8988T (cell line): Measurements from ENCODE around the gene SIN3A.
"Not testable (repeated sequence)": the region's sequence is repeated elsewhere in the genome, so short reads cannot be mapped to it uniquely, and the experiment has no call there.

Experiments used
- DNase-seq: peaks from one replicate; pipeline ENCODE4 v3.0.0; 2011

Gene SIN3A

GRCh38 chr15:75450307-75451201 lies 936 bp downstream of the SIN3A start:
- DNase-seq: peak; percentile 66

GRCh38 chr15:75449585-75450306 lies 1.7 kb downstream of the SIN3A start:
- DNase-seq: no peak

- not testable (repeated sequence) for DNase-seq
Measured at GRCh38 chr15:75448171-75448570, 3.3 kb downstream of the SIN3A start.

- no peak for DNase-seq
Measured at GRCh38 chr15:75446151-75446550, 5.3 kb downstream of the SIN3A start.

- not testable (repeated sequence) for DNase-seq
Measured at GRCh38 chr15:75445324-75445723, 6.2 kb downstream of the SIN3A start.

- DNase-seq: not testable (repeated sequence)
Measured at GRCh38 chr15:75443972-75444453, 7.5 kb downstream of the SIN3A start.

- DNase-seq: no peak
Measured at GRCh38 chr15:75437721-75438120, 13.8 kb downstream of the SIN3A start.

GRCh38 chr15:75436881-75437280 lies 14.6 kb downstream of the SIN3A start:
- no peak for DNase-seq

GRCh38 chr15:75431682-75432081 lies 19.8 kb downstream of the SIN3A start:
- DNase-seq: no peak

GRCh38 chr15:75431270-75431669 lies 20.2 kb downstream of the SIN3A start:
- no peak for DNase-seq

GRCh38 chr15:75430259-75430658 lies 21.2 kb downstream of the SIN3A start:
- DNase-seq: no peak

GRCh38 chr15:75428152-75428551 lies 23.3 kb downstream of the SIN3A start:
- DNase-seq: no peak

- no peak for DNase-seq
Measured at GRCh38 chr15:75425966-75426500, 25.5 kb downstream of the SIN3A start.

GRCh38 chr15:75422554-75422953 lies 28.9 kb downstream of the SIN3A start:
- DNase-seq: no peak

GRCh38 chr15:75420698-75421097 lies 30.8 kb downstream of the SIN3A start:
- no peak for DNase-seq

- DNase-seq: no peak
Measured at GRCh38 chr15:75416584-75416983, 34.9 kb downstream of the SIN3A start.

- no peak for DNase-seq
Measured at GRCh38 chr15:75410196-75410595, 41.3 kb downstream of the SIN3A start.

GRCh38 chr15:75407083-75407482 lies 44.4 kb downstream of the SIN3A start:
- DNase-seq: no peak

- no peak for DNase-seq
Measured at GRCh38 chr15:75403892-75404291, 47.6 kb downstream of the SIN3A start.

GRCh38 chr15:75397494-75397893 lies 54.0 kb downstream of the SIN3A start:
- DNase-seq: no peak

GRCh38 chr15:75389791-75390382 lies 61.6 kb downstream of the SIN3A start:
- no peak for DNase-seq

GRCh38 chr15:75383986-75384385 lies 67.5 kb downstream of the SIN3A start:
- DNase-seq: not testable (repeated sequence)

GRCh38 chr15:75380773-75381172 lies 70.7 kb downstream of the SIN3A start:
- DNase-seq: no peak
